ENCODE data around the gene CIT. TPM values are rescaled to one million over a fixed set of nuclear protein-coding genes. Genes with fewer than 3 reads are reported as not detected.

Gene CIT
- total RNA-seq, 6 experiments from 2014 or later: 1.8 to 12.8 (median 3.3) TPM

- 88% methylated on average over 2 of the region's 2 CpGs for WGBS (ENCODE audit: insufficient coverage, low coverage, low lambda C conversion rate, missing lambda C conversion rate)
- no peak for ATAC-seq
- no peak for DNase-seq
Observed at GRCh38 chr12:119864591-119864990, 12.5 kb downstream of the CIT start.

GRCh38 chr12:119859241-119859640 is 17.9 kb downstream of the CIT start:
- intact Hi-C loops (cut with DNase I): no loop called here
- H3K9me3 ChIP-seq: no peaks in the 10 kb centered on the region
- 90% methylated on average over 6 of the region's 6 CpGs for WGBS (ENCODE audit: insufficient coverage, low coverage, low lambda C conversion rate, missing lambda C conversion rate)

More at GRCh38 chr12:119864591-119864990, 12.5 kb downstream of the CIT start:
- Histone ChIP-seq H3K27ac (no peak overlapping the region), H3K27me3 (no peaks in the 10 kb centered on the region), H3K4me3 (no peak overlapping the region), H3K36me3 (no peaks in the 10 kb centered on the region), H3K9me3 (no peaks in the 10 kb centered on the region), H3K4me1 (no peaks in the 10 kb centered on the region)
- TF ChIP-seq, protein P1, sequence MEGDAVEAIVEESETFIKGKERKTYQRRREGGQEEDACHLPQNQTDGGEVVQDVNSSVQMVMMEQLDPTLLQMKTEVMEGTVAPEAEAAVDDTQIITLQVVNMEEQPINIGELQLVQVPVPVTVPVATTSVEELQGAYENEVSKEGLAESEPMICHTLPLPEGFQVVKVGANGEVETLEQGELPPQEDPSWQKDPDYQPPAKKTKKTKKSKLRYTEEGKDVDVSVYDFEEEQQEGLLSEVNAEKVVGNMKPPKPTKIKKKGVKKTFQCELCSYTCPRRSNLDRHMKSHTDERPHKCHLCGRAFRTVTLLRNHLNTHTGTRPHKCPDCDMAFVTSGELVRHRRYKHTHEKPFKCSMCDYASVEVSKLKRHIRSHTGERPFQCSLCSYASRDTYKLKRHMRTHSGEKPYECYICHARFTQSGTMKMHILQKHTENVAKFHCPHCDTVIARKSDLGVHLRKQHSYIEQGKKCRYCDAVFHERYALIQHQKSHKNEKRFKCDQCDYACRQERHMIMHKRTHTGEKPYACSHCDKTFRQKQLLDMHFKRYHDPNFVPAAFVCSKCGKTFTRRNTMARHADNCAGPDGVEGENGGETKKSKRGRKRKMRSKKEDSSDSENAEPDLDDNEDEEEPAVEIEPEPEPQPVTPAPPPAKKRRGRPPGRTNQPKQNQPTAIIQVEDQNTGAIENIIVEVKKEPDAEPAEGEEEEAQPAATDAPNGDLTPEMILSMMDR (IDR thresholded peaks at IDR 0.05): no peak
- intact Hi-C loops (cut with DNase I): no loop called here

DNA sequence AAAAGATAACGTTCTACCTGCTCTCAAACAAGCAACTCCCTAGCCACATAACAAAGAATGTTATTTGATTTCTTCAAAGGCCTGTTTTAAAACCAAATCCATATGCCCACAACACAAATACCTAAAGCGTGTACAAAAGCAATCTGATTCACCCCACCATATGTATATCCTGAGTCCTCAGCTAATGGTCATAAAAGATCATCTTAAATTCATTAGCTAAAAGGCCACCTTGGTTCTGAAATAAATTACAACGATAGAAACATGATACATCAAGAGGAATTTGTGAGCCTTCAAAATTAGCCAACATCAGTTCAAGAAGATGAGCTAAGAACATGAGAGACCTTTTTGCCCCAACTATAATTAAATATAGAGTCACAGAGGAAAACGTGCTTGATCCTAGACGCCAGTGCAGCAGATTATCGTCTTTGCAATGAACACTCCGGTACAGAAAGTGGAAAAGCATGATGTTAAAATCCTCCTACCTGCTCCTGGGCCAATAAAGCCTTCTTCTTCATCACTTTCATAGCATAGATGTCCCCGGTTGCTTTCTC is 20.0 kb downstream of the CIT start:
- intact Hi-C loops (cut with DNase I): no loop called here
- WGBS (ENCODE audit: insufficient coverage, low coverage, low lambda C conversion rate, missing lambda C conversion rate): 89% methylated on average over 8 of the region's 8 CpGs
- no peaks in the 10 kb centered on the region for H3K4me1 ChIP-seq
- no peak for DNase-seq
- H3K27me3 ChIP-seq: no peaks in the 10 kb centered on the region
- TF ChIP-seq, protein P1 (IDR thresholded peaks at IDR 0.05): no peak
- TF ChIP-seq POLR2A (IDR thresholded peaks at IDR 0.05): no peak
- H3K36me3 ChIP-seq: no peaks in the 10 kb centered on the region
- no peak overlapping the region for H3K4me3 ChIP-seq
- no peak overlapping the region for H3K27ac ChIP-seq
- no peaks in the 10 kb centered on the region for H3K9me3 ChIP-seq
- ATAC-seq: no peak

More at GRCh38 chr12:119859241-119859640, 17.9 kb downstream of the CIT start:
- Histone ChIP-seq H3K4me3 (no peak overlapping the region), H3K27ac (no peak overlapping the region), H3K36me3 (no peaks in the 10 kb centered on the region), H3K27me3 (no peaks in the 10 kb centered on the region), H3K4me1 (no peaks in the 10 kb centered on the region)
- TF ChIP-seq POLR2A (IDR thresholded peaks at IDR 0.05): no peak
- TF ChIP-seq, protein P1 (IDR thresholded peaks at IDR 0.05): no peak
- ATAC-seq: no peak
- no peak for DNase-seq

GRCh38 chr12:119850330-119850729 is 26.8 kb downstream of the CIT start:
- WGBS (ENCODE audit: insufficient coverage, low coverage, low lambda C conversion rate, missing lambda C conversion rate): 71% methylated on average over 1 of the region's 1 CpG
- ATAC-seq: no peak
- intact Hi-C loops (cut with DNase I): no loop called here
- no peak for DNase-seq
- Histone ChIP-seq H3K36me3 (no peaks in the 10 kb centered on the region), H3K27me3 (no peaks in the 10 kb centered on the region), H3K9me3 (no peaks in the 10 kb centered on the region), H3K27ac (no peak overlapping the region), H3K4me3 (no peak overlapping the region), H3K4me1 (no peaks in the 10 kb centered on the region)
- TF ChIP-seq POLR2A (IDR thresholded peaks at IDR 0.05): no peak
- TF ChIP-seq, protein P1 (IDR thresholded peaks at IDR 0.05): no peak

GRCh38 chr12:119843100-119843499 is 34.0 kb downstream of the CIT start:
- no peaks in the 10 kb centered on the region for H3K36me3 ChIP-seq
- H3K4me1 ChIP-seq: no peaks in the 10 kb centered on the region
- H3K4me3 ChIP-seq: no peak overlapping the region
- 89% methylated on average over 2 of the region's 2 CpGs for WGBS (ENCODE audit: insufficient coverage, low coverage, low lambda C conversion rate, missing lambda C conversion rate)
- DNase-seq: no peak
- ATAC-seq: no peak
- no peak overlapping the region for H3K27ac ChIP-seq
- no peaks in the 10 kb centered on the region for H3K27me3 ChIP-seq
- TF ChIP-seq, protein P1 (IDR thresholded peaks at IDR 0.05): no peak
- TF ChIP-seq POLR2A (IDR thresholded peaks at IDR 0.05): no peak
- intact Hi-C loops (cut with DNase I): no loop called here
- no peaks in the 10 kb centered on the region for H3K9me3 ChIP-seq
